Sigmoid colon (tissue), 4 donors: ENCODE measurements around the gene PADI6.
"Not testable (repeated sequence)": the region's sequence is repeated elsewhere in the genome, so short reads cannot be mapped to it uniquely, and the experiment has no call there.

ENCODE experiments used
- EP300 ChIP-seq, 4 donors: sonication (generic); formaldehyde crosslinking; IDR thresholded peaks; one replicate each; pipeline ENCODE4 v1.6.1; 2017; ENCODE audit warnings: antibody characterized with exemption in 4 of 4
- TF ChIP-seq, protein P1 (sequence below), 4 experiments: fragments of 450-650 bp in 3 of 4; fragments of 200-600 bp in 1 of 4; IDR thresholded peaks; one replicate each; pipeline ENCODE4 v1.5.1; 2016 to 2019; ENCODE audit warnings: antibody characterized with exemption in 4 of 4, mild to moderate bottlenecking in 3 of 4, moderate library complexity in 2 of 4

- TF ChIP-seq, protein P1, sequence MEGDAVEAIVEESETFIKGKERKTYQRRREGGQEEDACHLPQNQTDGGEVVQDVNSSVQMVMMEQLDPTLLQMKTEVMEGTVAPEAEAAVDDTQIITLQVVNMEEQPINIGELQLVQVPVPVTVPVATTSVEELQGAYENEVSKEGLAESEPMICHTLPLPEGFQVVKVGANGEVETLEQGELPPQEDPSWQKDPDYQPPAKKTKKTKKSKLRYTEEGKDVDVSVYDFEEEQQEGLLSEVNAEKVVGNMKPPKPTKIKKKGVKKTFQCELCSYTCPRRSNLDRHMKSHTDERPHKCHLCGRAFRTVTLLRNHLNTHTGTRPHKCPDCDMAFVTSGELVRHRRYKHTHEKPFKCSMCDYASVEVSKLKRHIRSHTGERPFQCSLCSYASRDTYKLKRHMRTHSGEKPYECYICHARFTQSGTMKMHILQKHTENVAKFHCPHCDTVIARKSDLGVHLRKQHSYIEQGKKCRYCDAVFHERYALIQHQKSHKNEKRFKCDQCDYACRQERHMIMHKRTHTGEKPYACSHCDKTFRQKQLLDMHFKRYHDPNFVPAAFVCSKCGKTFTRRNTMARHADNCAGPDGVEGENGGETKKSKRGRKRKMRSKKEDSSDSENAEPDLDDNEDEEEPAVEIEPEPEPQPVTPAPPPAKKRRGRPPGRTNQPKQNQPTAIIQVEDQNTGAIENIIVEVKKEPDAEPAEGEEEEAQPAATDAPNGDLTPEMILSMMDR (IDR thresholded peaks at IDR 0.05): not testable (repeated sequence)
- not testable (repeated sequence) for TF ChIP-seq EP300 (IDR thresholded peaks at IDR 0.05)
Observed at GRCh38 chr1:17407786-17408514, 36.0 kb downstream of the PADI6 start.
